Measurements from ENCODE around the gene MDFI. TPM values are rescaled to one million over a fixed set of nuclear protein-coding genes. Genes with fewer than 3 reads are reported as not detected.

MDFI gene
- total RNA-seq, 1 experiment from 2014 or later: 19.4 TPM

DNA sequence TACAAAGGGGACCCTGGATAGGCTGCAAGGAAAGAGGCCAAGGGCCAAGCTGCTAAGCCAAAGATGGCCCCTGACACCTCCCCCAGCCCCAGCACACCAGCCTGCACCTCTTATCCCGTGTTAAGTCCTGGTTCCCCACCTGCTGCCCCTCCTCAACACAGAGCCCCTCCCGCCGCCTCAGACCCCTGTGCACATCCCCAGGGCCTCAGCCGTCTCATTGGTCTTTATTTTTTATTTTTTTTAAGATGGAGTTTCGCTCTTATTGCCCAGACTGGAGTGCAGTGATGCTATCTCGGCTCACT lies 37.1 kb upstream of the MDFI start:
- no peaks in the 10 kb centered on the region for H3K9me2 ChIP-seq (ENCODE audit: insufficient read depth)
- intact Hi-C loops (cut with micrococcal nuclease; ENCODE audit: unreplicated experiment): loop anchor here (5.0 kb wide), 1 partner anchor 294 kb away; no protein-coding TSS in a partner anchor
- DNase-seq: no peak
- no peaks in the 10 kb centered on the region for H3K4me1 ChIP-seq (replicated peaks; ENCODE audit: insufficient read depth)
- no peak overlapping the region for H3K27ac ChIP-seq
- no TSS peak for BruUV-seq (replicated peaks)
- ChIA-PET CTCF (no interaction called here), POLR2A (ENCODE audit: unreplicated experiment) (no interaction called here)
- peaks cover 7% of the 10 kb centered on the region; the same call in 1 of the 2 replicates for H3F3A ChIP-seq (ENCODE audit: insufficient read depth, low read depth)
- H4K20me1 ChIP-seq (ENCODE audit: insufficient read depth): no peaks in the 10 kb centered on the region
- H3K36me3 ChIP-seq (ENCODE audit: low read depth): no peaks in the 10 kb centered on the region
- TF ChIP-seq EZH2 (IDR thresholded peaks at IDR 0.05; ENCODE audit: low read depth): no peak
- H3K4me3 ChIP-seq: no peak overlapping the region
- no peak overlapping the region for H2AFZ ChIP-seq
- H3K4me2 ChIP-seq: no peak overlapping the region
- no peaks in the 10 kb centered on the region for H3K27me3 ChIP-seq (ENCODE audit: insufficient read depth, low read depth)
- no peaks in the 10 kb centered on the region for H3K79me2 ChIP-seq (ENCODE audit: low read depth)
- no peaks in the 10 kb centered on the region for H3K9me3 ChIP-seq (ENCODE audit: insufficient read depth, low read depth)

GRCh38 chr6:41602422-41602743 lies 35.9 kb upstream of the MDFI start:
- Histone ChIP-seq H3K36me3 (ENCODE audit: low read depth) (no peaks in the 10 kb centered on the region), H3K4me2 (no peak overlapping the region; the same call in 1 of the 2 replicates), H3K9me2 (ENCODE audit: insufficient read depth) (no peaks in the 10 kb centered on the region), H3K27me3 (ENCODE audit: insufficient read depth, low read depth) (no peaks in the 10 kb centered on the region), H2AFZ (no peak overlapping the region), H4K20me1 (ENCODE audit: insufficient read depth) (no peaks in the 10 kb centered on the region), H3K79me2 (ENCODE audit: low read depth) (no peaks in the 10 kb centered on the region), H3K4me1 (replicated peaks; ENCODE audit: insufficient read depth) (no peaks in the 10 kb centered on the region), H3F3A (ENCODE audit: insufficient read depth, low read depth) (peaks cover 7% of the 10 kb centered on the region; the same call in 1 of the 2 replicates), H3K4me3 (no peak overlapping the region), H3K27ac (no peak overlapping the region), H3K9me3 (ENCODE audit: insufficient read depth, low read depth) (no peaks in the 10 kb centered on the region)
- POLR2A ChIA-PET (ENCODE audit: unreplicated experiment): interaction anchor here (0.7 kb wide), 2 partner anchors 24 to 231 kb away, joined by 3 read pairs; no protein-coding TSS in a partner anchor
- no peak for TF ChIP-seq CTCF (conservative IDR thresholded peaks at IDR 0.05)
- TF ChIP-seq EZH2 (IDR thresholded peaks at IDR 0.05; ENCODE audit: low read depth): no peak
- intact Hi-C loops (cut with micrococcal nuclease; ENCODE audit: unreplicated experiment): loop anchor here (5.0 kb wide), 1 partner anchor 295 kb away; no protein-coding TSS in a partner anchor
- BruUV-seq (replicated peaks): no TSS peak
- no peak for DNase-seq
- CTCF ChIA-PET: interaction anchor here (0.7 to 2.2 kb wide), 11 partner anchors 71 to 340 kb away, joined by 3 to 18 read pairs (median 3); no protein-coding TSS in a partner anchor

DNA sequence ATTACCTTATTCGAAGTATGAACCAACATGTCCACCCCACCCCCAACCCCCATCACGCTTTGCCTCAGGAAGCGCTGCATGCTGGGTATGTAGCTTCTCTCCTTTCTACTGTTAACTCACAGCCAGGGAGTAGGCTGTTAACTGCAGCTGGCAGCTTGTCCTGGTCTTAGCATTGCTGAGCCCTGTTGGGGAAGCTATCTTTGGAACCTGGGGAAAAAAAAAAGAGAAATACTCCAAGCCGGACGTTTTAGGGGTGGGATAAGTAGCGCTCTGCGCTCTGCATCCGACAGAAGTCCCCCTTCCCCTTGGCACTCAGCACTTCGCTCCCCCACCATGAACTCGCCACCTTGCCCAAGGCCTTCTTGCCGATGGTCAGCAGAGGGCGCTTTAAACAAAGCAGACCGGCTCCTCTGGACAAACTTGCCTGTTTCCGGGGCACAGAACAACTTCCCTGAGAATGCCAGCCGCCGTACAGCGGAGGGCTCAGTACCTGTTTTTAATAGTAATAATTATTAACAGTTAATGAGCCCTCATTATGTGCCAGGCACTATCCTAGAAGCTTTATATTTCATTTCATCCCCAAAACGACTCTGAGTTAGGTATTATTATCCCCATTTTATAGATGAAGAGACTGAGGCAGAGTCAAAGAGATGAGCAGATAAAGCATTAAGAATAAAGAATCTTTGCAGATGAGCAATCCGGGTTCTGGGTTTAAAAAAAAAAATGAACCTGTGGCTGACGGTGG lies 35.2 kb upstream of the MDFI start:
- Histone ChIP-seq H3K4me2 (peak overlapping the region; percentile 71), H3K9me2 (ENCODE audit: insufficient read depth) (no peaks in the 10 kb centered on the region), H3K4me1 (replicated peaks; ENCODE audit: insufficient read depth) (no peaks in the 10 kb centered on the region), H3K9me3 (ENCODE audit: insufficient read depth, low read depth) (no peaks in the 10 kb centered on the region), H3K79me2 (ENCODE audit: low read depth) (no peaks in the 10 kb centered on the region), H3K4me3 (no peak overlapping the region; the same call in 1 of the 2 replicates), H3F3A (ENCODE audit: insufficient read depth, low read depth) (peaks cover 7% of the 10 kb centered on the region; the same call in 1 of the 2 replicates), H3K36me3 (ENCODE audit: low read depth) (no peaks in the 10 kb centered on the region), H3K27ac (no peak overlapping the region), H3K27me3 (ENCODE audit: insufficient read depth, low read depth) (no peaks in the 10 kb centered on the region), H4K20me1 (ENCODE audit: insufficient read depth) (no peaks in the 10 kb centered on the region), H2AFZ (no peak overlapping the region)
- ChIA-PET CTCF (interaction anchor here (0.6 to 2.2 kb wide), 12 partner anchors 48 to 339 kb away, joined by 3 to 18 read pairs (median 4); no protein-coding TSS in a partner anchor), POLR2A (ENCODE audit: unreplicated experiment) (interaction anchor here (0.7 kb wide), 1 partner anchor 25 kb away, joined by 3 read pairs; no protein-coding TSS in a partner anchor)
- peak; percentile 62 to 76 for DNase-seq
- TSS peak; percentile 25 for BruUV-seq (replicated peaks)
- no peak for TF ChIP-seq EZH2 (IDR thresholded peaks at IDR 0.05; ENCODE audit: low read depth)
- peak; percentile 92 for TF ChIP-seq CTCF (conservative IDR thresholded peaks at IDR 0.05)
- intact Hi-C loops (cut with micrococcal nuclease; ENCODE audit: unreplicated experiment): loop anchor here (1.0 to 5.0 kb wide), 4 partner anchors 79 to 296 kb away; no protein-coding TSS in a partner anchor

Data from PC-9 (cell line).